MCF 10A (cell line): ENCODE measurements around the gene CROCC. TPM values are rescaled to one million over a fixed set of nuclear protein-coding genes. Genes with fewer than 3 reads are reported as not detected.

Experiments
- BruUV-seq: library from RNA; stranded (reverse); fragments of 400-500 nt; replicated peaks from 2 replicates; lab custom pipeline; 2021; lab: Mats Ljungman, UMichigan
- CTCF ChIA-PET: fragments of 300-600 bp; sonication (Branson Sonifier 250); formaldehyde crosslinking; extraction: SDS; loops from one replicate; lab custom pipeline; 2021; ENCODE audit warnings: antibody characterized with exemption, inconsistent platforms; lab: Yijun Ruan, JAX
- POLR2A ChIA-PET: fragments of 300-600, 350-650 bp; sonication (Branson Sonifier 250); formaldehyde crosslinking; extraction: SDS; loops from one replicate; lab custom pipeline; 2020; ENCODE audit warnings: antibody characterized with exemption, inconsistent platforms; lab: Yijun Ruan, JAX
- DNase-seq: peaks from one replicate; pipeline ENCODE4 v3.0.0-alpha.2; 2018; ENCODE audit not compliant: unreplicated experiment
- H3K27ac Mint-ChIP-seq: one replicate; pipeline ENCODE4 v1.8.0; 2022; ENCODE audit warnings: mild to moderate bottlenecking, low read depth, mixed read lengths; ENCODE audit not compliant: unreplicated experiment
- H3K27me3 Mint-ChIP-seq: one replicate; pipeline ENCODE4 v1.8.0; 2022; ENCODE audit warnings: mixed read lengths; ENCODE audit not compliant: insufficient read depth, unreplicated experiment
- H3K36me3 Mint-ChIP-seq: one replicate; pipeline ENCODE4 v1.8.0; 2022; ENCODE audit warnings: mild to moderate bottlenecking, moderate library complexity, mixed read lengths; ENCODE audit not compliant: insufficient read depth, unreplicated experiment
- H3K4me1 Mint-ChIP-seq: one replicate; pipeline ENCODE4 v1.8.0; 2022; ENCODE audit warnings: mixed read lengths; ENCODE audit not compliant: insufficient read depth, unreplicated experiment
- H3K4me3 Mint-ChIP-seq: one replicate; pipeline ENCODE4 v1.8.0; 2022; ENCODE audit warnings: mild to moderate bottlenecking, moderate library complexity, mixed read lengths; ENCODE audit not compliant: unreplicated experiment
- H3K9me3 Mint-ChIP-seq: one replicate; pipeline ENCODE4 v1.8.0; 2022; ENCODE audit warnings: mixed read lengths; ENCODE audit not compliant: unreplicated experiment
- intact Hi-C: fragments of 100-400 bp; cut with micrococcal nuclease; formaldehyde crosslinking; loops from 2 replicates; pipeline ENCODE4 v1.14.1; 2022
- total RNA-seq: library from RNA; stranded (reverse); gene quantifications from 2 replicates; pipeline ENCODE4 v1.2.3, GENCODE V29; 2022
- TF ChIP-seq, protein P1 (sequence below): fragments of 200-600 bp; IDR thresholded peaks from one replicate; pipeline ENCODE4 v1.8.0; 2022; ENCODE audit warnings: antibody characterized with exemption, mild to moderate bottlenecking; ENCODE audit not compliant: unreplicated experiment

CROCC gene
- total RNA-seq, 1 experiment from 2014 or later = 9.6 TPM

DNA sequence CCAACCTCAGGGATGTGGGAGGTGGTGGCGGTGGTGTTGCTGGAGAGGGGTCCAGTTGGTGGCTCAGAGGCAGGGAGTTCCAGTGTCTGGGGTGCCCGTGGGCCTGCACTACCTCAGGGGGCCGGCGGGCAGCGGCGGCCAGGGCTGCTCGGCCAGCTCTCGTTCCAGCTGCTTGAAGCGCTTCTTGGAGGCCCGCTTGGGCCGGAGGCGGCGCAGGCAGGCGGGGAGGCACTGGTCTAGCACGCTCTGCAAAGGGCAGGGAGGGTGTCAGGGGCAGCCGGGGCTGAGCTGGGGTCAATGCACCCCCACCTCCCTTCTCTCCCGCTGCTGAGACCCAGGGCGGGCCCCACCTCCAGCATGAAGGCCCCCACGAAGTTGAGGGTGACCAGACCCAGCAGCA is 64.4 kb downstream of the CROCC start:
- intact Hi-C loops = no loop called here
- no peak for DNase-seq
- TF ChIP-seq, protein P1, sequence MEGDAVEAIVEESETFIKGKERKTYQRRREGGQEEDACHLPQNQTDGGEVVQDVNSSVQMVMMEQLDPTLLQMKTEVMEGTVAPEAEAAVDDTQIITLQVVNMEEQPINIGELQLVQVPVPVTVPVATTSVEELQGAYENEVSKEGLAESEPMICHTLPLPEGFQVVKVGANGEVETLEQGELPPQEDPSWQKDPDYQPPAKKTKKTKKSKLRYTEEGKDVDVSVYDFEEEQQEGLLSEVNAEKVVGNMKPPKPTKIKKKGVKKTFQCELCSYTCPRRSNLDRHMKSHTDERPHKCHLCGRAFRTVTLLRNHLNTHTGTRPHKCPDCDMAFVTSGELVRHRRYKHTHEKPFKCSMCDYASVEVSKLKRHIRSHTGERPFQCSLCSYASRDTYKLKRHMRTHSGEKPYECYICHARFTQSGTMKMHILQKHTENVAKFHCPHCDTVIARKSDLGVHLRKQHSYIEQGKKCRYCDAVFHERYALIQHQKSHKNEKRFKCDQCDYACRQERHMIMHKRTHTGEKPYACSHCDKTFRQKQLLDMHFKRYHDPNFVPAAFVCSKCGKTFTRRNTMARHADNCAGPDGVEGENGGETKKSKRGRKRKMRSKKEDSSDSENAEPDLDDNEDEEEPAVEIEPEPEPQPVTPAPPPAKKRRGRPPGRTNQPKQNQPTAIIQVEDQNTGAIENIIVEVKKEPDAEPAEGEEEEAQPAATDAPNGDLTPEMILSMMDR = no peak
- H3K4me3 Mint-ChIP-seq = no peak overlapping the region
- H3K27me3 Mint-ChIP-seq = no peaks in the 10 kb centered on the region
- ChIA-PET POLR2A (no interaction called here), CTCF (interaction anchor here (0.7 to 1.3 kb wide), 4 partner anchors 9 to 35 kb away, joined by 3 to 4 read pairs (median 3); no protein-coding TSS in a partner anchor)
- H3K9me3 Mint-ChIP-seq = no peaks in the 10 kb centered on the region
- TSS peak; percentile 58 for BruUV-seq
- no peak overlapping the region for H3K27ac Mint-ChIP-seq
- H3K4me1 Mint-ChIP-seq = peaks cover 12% of the 10 kb centered on the region
- peaks cover 6% of the 10 kb centered on the region for H3K36me3 Mint-ChIP-seq

DNA sequence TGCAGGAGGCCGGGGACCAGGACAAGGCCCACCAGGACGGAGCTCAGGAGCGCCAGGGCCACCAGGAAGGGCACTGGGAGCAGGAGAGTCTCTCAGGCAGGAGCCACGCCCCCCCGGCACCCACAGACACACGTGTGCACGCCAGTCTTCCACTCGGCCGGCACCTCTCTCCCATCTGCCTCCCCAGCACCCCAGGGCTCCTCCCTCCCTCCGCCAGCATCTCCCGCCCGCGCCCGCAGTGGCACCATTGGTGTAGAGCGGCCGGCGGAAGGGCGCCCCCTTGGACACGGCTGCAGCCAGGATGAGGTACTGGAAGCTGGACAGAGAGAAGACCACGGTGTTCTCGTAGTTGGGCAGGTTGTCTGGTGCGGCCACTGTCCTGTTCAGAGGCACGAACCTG is 64.8 kb downstream of the CROCC start:
- peaks cover 8% of the 10 kb centered on the region for H3K4me1 Mint-ChIP-seq
- H3K27ac Mint-ChIP-seq = no peak overlapping the region
- no TSS peak for BruUV-seq
- H3K27me3 Mint-ChIP-seq = no peaks in the 10 kb centered on the region
- POLR2A ChIA-PET = no interaction called here
- H3K36me3 Mint-ChIP-seq = peaks cover 6% of the 10 kb centered on the region
- no peak for DNase-seq
- intact Hi-C loops = no loop called here
- TF ChIP-seq, protein P1 = no peak
- H3K4me3 Mint-ChIP-seq = no peak overlapping the region
- CTCF ChIA-PET = interaction anchor here (0.7 to 1.3 kb wide), 4 partner anchors 8 to 59 kb away, joined by 3 to 4 read pairs (median 4); no protein-coding TSS in a partner anchor
- no peaks in the 10 kb centered on the region for H3K9me3 Mint-ChIP-seq

DNA sequence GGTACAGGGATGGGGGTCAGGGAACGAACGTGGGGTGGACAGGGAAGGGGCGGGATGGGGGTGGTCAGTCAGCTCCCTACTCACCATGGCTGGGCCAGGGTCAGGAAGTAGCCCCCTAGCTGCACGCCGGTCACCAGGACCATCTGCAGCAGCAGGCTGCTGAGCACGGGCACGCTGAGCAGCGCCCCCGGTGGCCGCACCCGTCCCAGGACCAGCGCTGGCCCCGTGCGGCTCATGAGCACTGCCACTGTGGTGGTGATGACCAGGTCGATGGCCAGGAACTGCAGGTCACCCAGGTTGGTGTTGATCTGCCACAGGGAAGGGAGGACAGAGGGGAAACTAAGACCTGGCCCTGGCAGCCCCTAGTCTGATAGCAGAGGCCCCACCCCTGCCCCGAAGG is 65.2 kb downstream of the CROCC start:
- Mint-ChIP-seq H3K4me1 (peaks cover 6% of the 10 kb centered on the region), H3K27ac (no peak overlapping the region), H3K9me3 (no peaks in the 10 kb centered on the region), H3K36me3 (peaks cover 6% of the 10 kb centered on the region), H3K4me3 (no peak overlapping the region), H3K27me3 (no peaks in the 10 kb centered on the region)
- ChIA-PET POLR2A (no interaction called here), CTCF (interaction anchor here (0.7 to 1.3 kb wide), 5 partner anchors 8 to 59 kb away, joined by 3 to 4 read pairs (median 3); no protein-coding TSS in a partner anchor)
- DNase-seq = no peak
- BruUV-seq = no TSS peak
- TF ChIP-seq, protein P1 = peak; percentile 28
- intact Hi-C loops = no loop called here

DNA sequence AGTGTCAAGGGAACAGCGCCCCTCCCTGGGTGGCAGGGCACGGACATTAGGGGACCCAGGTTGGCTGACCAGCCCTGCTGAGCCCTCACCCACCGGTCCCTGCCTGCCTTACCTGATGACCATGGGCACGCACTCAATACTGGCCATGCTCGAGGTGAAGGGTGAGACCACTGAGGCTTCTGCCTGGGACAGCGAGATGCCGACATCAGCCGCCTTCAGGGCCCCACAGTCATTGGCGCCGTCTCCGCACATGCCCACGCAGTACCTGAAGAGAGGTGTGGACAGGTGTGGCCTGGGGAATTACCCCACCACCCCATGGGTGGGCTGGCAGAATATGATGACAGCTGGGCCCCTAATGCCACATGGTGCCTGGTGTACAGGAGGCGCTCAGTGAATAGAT is 66.5 kb downstream of the CROCC start:
- ChIA-PET POLR2A (no interaction called here), CTCF (interaction anchor here (1.3 kb wide), 2 partner anchors 9 to 58 kb away, joined by 3 to 4 read pairs; no protein-coding TSS in a partner anchor)
- Mint-ChIP-seq H3K4me3 (no peak overlapping the region), H3K36me3 (peaks cover 6% of the 10 kb centered on the region), H3K27me3 (no peaks in the 10 kb centered on the region), H3K27ac (no peak overlapping the region), H3K9me3 (no peaks in the 10 kb centered on the region), H3K4me1 (peaks cover 6% of the 10 kb centered on the region)
- no peak for DNase-seq
- TF ChIP-seq, protein P1 = no peak
- BruUV-seq = no TSS peak
- intact Hi-C loops = no loop called here
